HG02884 (cell line): Measurements from ENCODE around the gene HPD.
"Not testable (repeated sequence)": the region's sequence is repeated elsewhere in the genome, so short reads cannot be mapped to it uniquely, and the experiment has no call there.

Experiments used
- ATAC-seq: cut with Tn5 transposase; IDR thresholded peaks from one replicate; pipeline ENCODE4 v1.9.1; 2021; ENCODE audit warnings: mild to moderate bottlenecking, moderate library complexity; ENCODE audit not compliant: unreplicated experiment

The HPD gene

GRCh38 chr12:121800694-121801594 is 57.7 kb downstream of the HPD start:
- ATAC-seq, result no peak

GRCh38 chr12:121799842-121800693 is 58.6 kb downstream of the HPD start:
- ATAC-seq, result no peak

- ATAC-seq, result no peak
Measured at GRCh38 chr12:121799156-121799841, 59.4 kb downstream of the HPD start.

- ATAC-seq, result no peak
Measured at GRCh38 chr12:121798787-121799155, 59.9 kb downstream of the HPD start.

- ATAC-seq, result no peak
Measured at GRCh38 chr12:121797937-121798786, 60.5 kb downstream of the HPD start.

GRCh38 chr12:121796855-121797751 is 61.6 kb downstream of the HPD start:
- ATAC-seq, result no peak

- no peak for ATAC-seq
Measured at GRCh38 chr12:121795034-121795968, 63.4 kb downstream of the HPD start.

- ATAC-seq, result peak; percentile 1
Measured at GRCh38 chr12:121794534-121795033, 64.1 kb downstream of the HPD start.

- ATAC-seq, result peak; percentile 48
Measured at GRCh38 chr12:121793838-121794533, 64.7 kb downstream of the HPD start.

GRCh38 chr12:121793440-121793837 is 65.2 kb downstream of the HPD start, which contains the start of gene RHOF:
Gene RHOF, minus strand, starts transcription at chr12:121793688. Its CDS starts 55 bp downstream, at chr12:121793633.
- no peak for ATAC-seq

- no peak for ATAC-seq
Measured at GRCh38 chr12:121792607-121793439, 65.8 kb downstream of the HPD start.

- no peak for ATAC-seq
Measured at GRCh38 chr12:121791671-121792551, 66.7 kb downstream of the HPD start.

- ATAC-seq, result not testable (repeated sequence)
Measured at GRCh38 chr12:121790785-121791184, 67.9 kb downstream of the HPD start.

- ATAC-seq, result peak; percentile 39
Measured at GRCh38 chr12:121789800-121790728, 68.6 kb downstream of the HPD start.
